LNCaP clone FGC (cell line): ENCODE results near the gene IRS1.
A peak's percentile ranks its signal among the peaks of the same experiment; 100 is the strongest.
"Not testable (repeated sequence)": the region's sequence is repeated elsewhere in the genome, so short reads cannot be mapped to it uniquely, and the experiment has no call there.

Experiments used
- DNase-seq: peaks from one replicate; pipeline ENCODE4 v3.0.0-alpha.2; 2011; ENCODE audit warnings: low read depth
- H3K4me3 ChIP-seq: 2 replicates; pipeline ENCODE4 v1.5.1; 2011; ENCODE audit warnings: mild to moderate bottlenecking, low read depth, low read length, control low read depth
- TF ChIP-seq, protein P1 (sequence below): IDR thresholded peaks from 2 replicates; pipeline ENCODE4 v1.5.1; 2012; ENCODE audit warnings: mild to moderate bottlenecking; ENCODE audit not compliant: control insufficient read depth, insufficient read depth; ENCODE audit errors: extremely low read depth

The IRS1 gene

GRCh38 chr2:226835796-226836547 lies 36.4 kb upstream of the IRS1 start, which contains the start of gene RHBDD1:
Gene RHBDD1, plus strand, starts transcription at chr2:226836054. Its CDS starts 28,640 bp downstream, at chr2:226864694.
- H3K4me3 ChIP-seq, result peak within 1 kb of the TSS; percentile 59
- DNase-seq, result peak; percentile 75
- TF ChIP-seq, protein P1, sequence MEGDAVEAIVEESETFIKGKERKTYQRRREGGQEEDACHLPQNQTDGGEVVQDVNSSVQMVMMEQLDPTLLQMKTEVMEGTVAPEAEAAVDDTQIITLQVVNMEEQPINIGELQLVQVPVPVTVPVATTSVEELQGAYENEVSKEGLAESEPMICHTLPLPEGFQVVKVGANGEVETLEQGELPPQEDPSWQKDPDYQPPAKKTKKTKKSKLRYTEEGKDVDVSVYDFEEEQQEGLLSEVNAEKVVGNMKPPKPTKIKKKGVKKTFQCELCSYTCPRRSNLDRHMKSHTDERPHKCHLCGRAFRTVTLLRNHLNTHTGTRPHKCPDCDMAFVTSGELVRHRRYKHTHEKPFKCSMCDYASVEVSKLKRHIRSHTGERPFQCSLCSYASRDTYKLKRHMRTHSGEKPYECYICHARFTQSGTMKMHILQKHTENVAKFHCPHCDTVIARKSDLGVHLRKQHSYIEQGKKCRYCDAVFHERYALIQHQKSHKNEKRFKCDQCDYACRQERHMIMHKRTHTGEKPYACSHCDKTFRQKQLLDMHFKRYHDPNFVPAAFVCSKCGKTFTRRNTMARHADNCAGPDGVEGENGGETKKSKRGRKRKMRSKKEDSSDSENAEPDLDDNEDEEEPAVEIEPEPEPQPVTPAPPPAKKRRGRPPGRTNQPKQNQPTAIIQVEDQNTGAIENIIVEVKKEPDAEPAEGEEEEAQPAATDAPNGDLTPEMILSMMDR, result no peak

GRCh38 chr2:226835420-226835795 lies 35.8 kb upstream of the IRS1 start:
- TF ChIP-seq, protein P1, result no peak
- H3K4me3 ChIP-seq, result peak overlapping the region; percentile 59
- no peak for DNase-seq

- H3K4me3 ChIP-seq, result peak overlapping the region; percentile 59
These were observed 35.3 kb upstream of the IRS1 start for GRCh38 chr2:226834880-226835279.

DNA sequence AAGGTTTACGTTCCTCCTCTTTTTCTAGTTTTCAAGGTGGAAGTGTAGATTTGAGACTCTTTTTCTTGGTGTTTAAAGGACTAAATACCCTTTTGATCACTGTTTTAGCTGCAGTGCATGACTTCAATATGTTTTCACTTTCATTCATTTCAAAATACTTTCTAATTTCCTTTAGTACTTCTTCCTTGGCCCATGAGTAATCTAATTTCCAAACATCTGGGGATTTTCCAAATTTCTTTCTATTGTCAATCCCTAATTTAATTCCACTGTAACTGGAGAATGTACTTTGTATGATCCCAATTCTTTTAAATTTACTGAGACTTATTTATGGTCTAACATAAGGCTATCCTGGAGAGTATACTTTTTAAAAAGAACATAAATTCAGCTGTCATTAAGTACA lies 32.4 kb upstream of the IRS1 start:
- no peak overlapping the region for H3K4me3 ChIP-seq
- no peak for DNase-seq
- TF ChIP-seq, protein P1, result no peak

More at GRCh38 chr2:226834880-226835279, 35.3 kb upstream of the IRS1 start:
- not testable (repeated sequence) for DNase-seq

DNA sequence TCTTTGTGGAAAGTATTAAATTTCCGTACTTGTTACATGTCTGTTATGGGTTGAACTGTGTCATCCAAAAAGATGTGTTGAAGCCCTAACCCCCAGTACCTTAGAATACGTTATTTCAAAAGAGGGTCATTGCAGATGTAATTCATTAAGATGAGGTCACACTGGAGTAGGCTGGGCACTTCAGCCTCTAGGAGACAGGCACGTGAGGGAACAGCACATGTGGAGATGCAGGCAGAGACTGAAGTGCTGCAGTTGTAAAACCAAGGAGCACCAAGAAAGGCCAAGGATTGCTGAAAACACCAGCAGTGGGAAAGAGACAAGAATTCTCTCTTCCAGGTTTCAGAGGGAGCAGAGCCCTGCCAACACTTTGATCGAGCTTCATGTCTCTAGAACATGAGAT lies 31.6 kb upstream of the IRS1 start:
- DNase-seq, result no peak
- no peak overlapping the region for H3K4me3 ChIP-seq
- TF ChIP-seq, protein P1, result no peak

- TF ChIP-seq, protein P1, result no peak
- DNase-seq, result no peak
- H3K4me3 ChIP-seq, result no peak overlapping the region
These were observed 30.4 kb upstream of the IRS1 start for GRCh38 chr2:226829721-226830631.

DNA sequence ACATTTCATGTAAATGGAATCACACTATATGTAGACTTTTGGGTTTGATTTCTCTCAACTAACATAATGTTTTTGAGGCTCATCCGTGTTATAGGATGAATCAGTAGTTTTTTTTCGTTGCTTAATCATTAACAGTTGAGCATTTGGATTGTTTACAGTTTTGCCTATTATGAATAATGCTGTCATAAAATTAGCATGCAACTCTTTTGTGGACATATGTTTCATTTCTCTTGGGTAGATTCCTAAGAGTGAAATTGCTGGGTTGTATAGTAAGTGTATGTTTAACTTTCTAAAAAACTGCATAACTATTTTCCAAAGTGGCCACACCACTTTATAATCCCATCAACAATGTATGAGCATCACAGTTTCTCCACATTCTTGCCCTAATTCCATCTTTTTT lies 28.6 kb upstream of the IRS1 start:
- no peak for DNase-seq
- H3K4me3 ChIP-seq, result no peak overlapping the region
- TF ChIP-seq, protein P1, result no peak
